Left colon (tissue), 2 donors: ENCODE data around the gene TGFBR2. TPM values are rescaled to one million over a fixed set of nuclear protein-coding genes. Genes with fewer than 3 reads are reported as not detected.
A peak's percentile ranks its signal among the peaks of the same experiment; 100 is the strongest.

Experiments
- ATAC-seq: fragments of 200-7000 bp; cut with Tn5 transposase; one replicate; pipeline ENCODE4 v1.9.1; 2020; ENCODE audit warnings: mild to moderate bottlenecking, moderate library complexity
- DNase-seq, 2 donors: peaks; one replicate each; pipeline ENCODE4 v3.0.0-alpha.2; 2020
- intact Hi-C, 2 donors: fragments of 100-400 bp; cut with DNase I in 1 of 2; cut with micrococcal nuclease in 1 of 2; formaldehyde crosslinking; loops; one replicate each; pipeline versions ENCODE4 v1.11.2 to v1.14.0; 2022; cut with DNase I, micrococcal nuclease
- long read RNA-seq: library from polyadenylated mRNA; unstranded; transcript quantifications from one replicate; pipeline ENCODE4 v2.0.0, GENCODE V29; 2021
- total RNA-seq, 2 donors: library from RNA; stranded (reverse); fragmentation: NEBNext Ultra II Directional; extraction: Animal tissue kit (Norgen Biotek cat#: 25700); gene quantifications; one replicate each; pipeline ENCODE4 v1.2.1, GENCODE V29; 2021
- donor health status: DM: no; HTN: no; CAD: no.
- donor health status: DM: yes; HTN: yes; CAD: no.

TGFBR2 gene
- total RNA-seq, result 10 to 100 TPM; 43.0 to 57.6 TPM
- long read RNA-seq, full-length matches to known transcripts, result 21 of 50 reads
- long read RNA-seq, partial matches to known transcripts, result 27 of 50 reads
- long read RNA-seq, other reads (novel, unspliced or antisense), result 2 of 50 reads

- intact Hi-C loops, result no loop called here
- DNase-seq (peak; percentile 91 to 96), ATAC-seq (peak; percentile 92)
Observed at GRCh38 chr3:30606301-30607031, at the start of gene TGFBR2. TGFBR2 (plus strand) TSS chr3:30606601; CDS start chr3:30606884, 283 bp downstream.

- intact Hi-C loops, result no loop called here
- ATAC-seq, result no peak
- no peak for DNase-seq
Observed at GRCh38 chr3:30557746-30558303, 48.6 kb upstream of the TGFBR2 start.

DNA sequence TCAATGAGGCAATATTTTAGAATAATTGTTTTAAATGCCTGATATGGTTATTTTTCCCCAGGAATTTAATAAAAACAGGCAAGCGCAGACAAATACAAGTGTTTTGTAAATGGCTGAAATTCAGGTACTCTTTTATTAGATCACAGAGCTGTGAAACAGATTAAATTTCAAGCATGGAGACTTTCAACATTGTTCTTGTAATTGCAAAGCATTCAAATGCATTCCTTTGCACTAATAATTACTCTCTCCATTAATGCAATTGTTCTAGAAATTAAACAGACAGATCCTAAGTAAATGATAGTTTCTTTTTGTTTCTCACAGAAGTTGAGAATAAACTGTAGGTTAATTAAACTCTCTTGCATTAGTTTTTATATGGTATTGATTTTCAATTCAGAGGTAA lies 42.4 kb upstream of the TGFBR2 start:
- no peak for DNase-seq
- no peak for ATAC-seq
- intact Hi-C loops, result no loop called here

DNA sequence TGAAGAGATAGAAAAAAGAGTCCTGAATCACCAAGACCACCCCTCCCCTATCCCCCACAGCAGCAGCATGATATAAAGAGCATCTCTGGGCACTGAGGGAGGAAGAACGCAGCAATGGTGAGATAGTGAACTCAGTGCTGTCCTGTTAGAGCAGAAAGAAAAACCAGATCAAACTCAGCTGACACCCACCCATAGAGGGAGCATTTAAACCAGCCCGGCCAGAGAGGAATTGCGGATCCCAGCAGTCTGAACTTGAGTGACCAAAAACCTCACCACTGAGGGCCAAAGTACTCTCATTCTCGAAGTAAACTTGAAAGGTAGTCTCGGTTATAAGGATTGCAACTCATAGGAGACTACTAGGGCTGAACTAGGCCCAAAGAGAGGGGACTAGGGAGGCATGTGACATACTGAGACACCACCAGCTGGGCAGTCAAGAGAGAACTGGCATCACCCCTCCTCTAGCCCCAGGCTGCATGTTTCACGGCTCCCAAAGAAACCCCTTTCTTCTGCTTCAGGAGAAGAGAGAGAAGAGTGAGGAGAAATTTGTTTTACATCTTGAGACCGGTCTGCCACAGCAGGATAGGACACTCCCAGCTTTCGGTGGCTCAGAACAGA lies 39.2 kb upstream of the TGFBR2 start:
- intact Hi-C loops, result no loop called here
- no peak for DNase-seq
- ATAC-seq, result no peak

- ATAC-seq (no peak), DNase-seq (no peak)
- intact Hi-C loops, result no loop called here
Observed at GRCh38 chr3:30576946-30577345, 29.5 kb upstream of the TGFBR2 start.

- intact Hi-C loops, result no loop called here
- ATAC-seq (no peak), DNase-seq (no peak)
Observed at GRCh38 chr3:30577788-30578187, 28.6 kb upstream of the TGFBR2 start.

DNA sequence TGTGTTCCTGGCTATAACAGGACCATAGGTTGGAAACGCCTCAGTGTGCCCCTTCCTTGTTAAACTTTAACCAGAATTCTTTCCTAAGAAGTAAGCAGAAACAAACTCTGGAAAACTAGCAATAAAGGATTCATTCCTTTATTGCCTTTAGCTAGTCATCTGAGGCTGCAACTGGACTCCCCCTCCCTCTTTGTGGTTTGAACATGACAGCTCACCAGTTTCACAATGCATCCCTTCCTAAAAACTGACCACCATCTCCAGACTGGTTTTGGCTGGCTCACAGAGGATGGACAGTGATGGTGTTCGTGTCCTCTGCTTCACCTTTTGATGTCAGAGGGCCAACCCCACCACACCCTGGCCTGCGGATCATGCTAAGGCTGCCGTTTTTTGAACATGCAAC lies 27.9 kb upstream of the TGFBR2 start:
- DNase-seq (peak; percentile 38 to 66), ATAC-seq (peak; percentile 97)
- intact Hi-C loops, result no loop called here

- DNase-seq (no peak), ATAC-seq (no peak)
- intact Hi-C loops, result no loop called here
Observed at GRCh38 chr3:30578986-30579579, 27.3 kb upstream of the TGFBR2 start.

GRCh38 chr3:30581067-30581585 lies 25.3 kb upstream of the TGFBR2 start:
- ATAC-seq (no peak), DNase-seq (no peak)
- intact Hi-C loops, result no loop called here

DNA sequence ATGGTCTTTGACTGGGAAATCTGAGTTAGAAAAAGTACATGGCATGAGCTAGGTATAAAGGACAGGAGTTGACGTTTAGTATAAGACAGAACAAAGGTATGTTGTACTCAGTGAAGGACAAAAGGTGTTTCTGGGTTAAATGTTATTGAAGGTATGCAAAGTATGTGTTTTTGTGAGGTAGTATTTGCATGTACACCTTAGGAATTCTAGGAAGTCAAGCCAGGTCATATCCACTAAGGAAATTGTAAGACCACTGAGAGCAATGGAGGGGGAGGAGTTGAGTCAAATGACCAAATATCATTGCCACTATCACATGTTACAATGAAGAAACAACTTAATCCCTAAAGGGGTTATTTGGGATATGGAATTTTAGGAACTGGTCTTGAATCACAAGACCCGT lies 24.4 kb upstream of the TGFBR2 start:
- ATAC-seq, result no peak
- intact Hi-C loops, result no loop called here
- DNase-seq, result no peak

- ATAC-seq, result peak; percentile 73
Observed at GRCh38 chr3:30583973-30584372, 22.4 kb upstream of the TGFBR2 start.

DNA sequence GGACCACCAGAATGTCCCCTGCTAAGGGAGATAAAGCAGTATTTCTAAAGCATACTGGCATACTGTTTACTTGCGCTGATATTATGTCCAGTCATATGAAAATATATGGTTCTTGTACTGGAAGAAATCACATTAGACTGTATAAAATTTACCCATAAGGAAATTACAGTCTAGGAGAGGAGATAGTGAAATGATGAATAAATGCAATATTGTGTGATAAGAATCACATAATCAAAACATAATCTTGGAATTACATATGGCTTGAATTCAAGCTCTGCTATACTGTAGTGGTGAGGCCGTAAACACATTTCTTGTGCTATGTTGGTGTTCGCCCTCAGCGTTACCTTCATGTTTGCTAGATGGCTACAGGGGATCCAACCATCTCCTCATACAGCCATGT lies 20.7 kb upstream of the TGFBR2 start:
- peak; percentile 26 for ATAC-seq
- no peak for DNase-seq
- intact Hi-C loops, result no loop called here

More at GRCh38 chr3:30583973-30584372, 22.4 kb upstream of the TGFBR2 start:
- no peak for DNase-seq
- intact Hi-C loops, result no loop called here

DNA sequence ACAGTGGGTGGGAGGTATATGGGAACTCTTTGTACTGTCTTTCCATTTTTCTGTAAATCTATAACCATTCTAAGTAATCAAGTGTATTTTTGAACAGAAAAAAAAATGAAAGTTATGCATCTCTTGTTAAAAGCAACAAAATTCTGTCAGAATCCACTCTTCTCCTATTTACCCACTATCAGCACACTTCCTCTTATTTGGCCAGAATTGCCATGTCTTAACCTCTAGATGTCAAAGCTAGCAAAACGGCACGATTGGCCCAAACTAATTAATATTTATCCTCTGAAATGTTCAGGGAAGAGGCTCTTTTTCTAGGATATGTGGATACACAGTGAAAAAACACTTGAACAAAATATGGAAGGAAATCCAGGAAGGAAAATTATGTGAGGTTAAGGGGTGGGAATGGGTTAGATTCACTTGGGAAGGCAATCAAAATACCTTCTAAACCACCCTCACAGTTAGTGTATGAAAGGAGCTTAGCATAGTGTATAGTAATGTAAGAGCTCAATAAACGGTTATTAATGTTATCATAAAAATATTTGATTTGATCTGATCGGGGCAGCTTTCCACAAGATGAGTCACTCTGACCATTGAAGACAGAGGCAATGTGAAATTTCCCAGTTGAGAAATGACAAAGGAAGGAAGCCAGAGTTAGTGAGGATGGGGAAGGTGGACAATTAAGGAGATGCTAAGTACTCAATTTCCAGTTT lies 20.1 kb upstream of the TGFBR2 start:
- DNase-seq (no peak), ATAC-seq (no peak)
- intact Hi-C loops, result no loop called here

DNA sequence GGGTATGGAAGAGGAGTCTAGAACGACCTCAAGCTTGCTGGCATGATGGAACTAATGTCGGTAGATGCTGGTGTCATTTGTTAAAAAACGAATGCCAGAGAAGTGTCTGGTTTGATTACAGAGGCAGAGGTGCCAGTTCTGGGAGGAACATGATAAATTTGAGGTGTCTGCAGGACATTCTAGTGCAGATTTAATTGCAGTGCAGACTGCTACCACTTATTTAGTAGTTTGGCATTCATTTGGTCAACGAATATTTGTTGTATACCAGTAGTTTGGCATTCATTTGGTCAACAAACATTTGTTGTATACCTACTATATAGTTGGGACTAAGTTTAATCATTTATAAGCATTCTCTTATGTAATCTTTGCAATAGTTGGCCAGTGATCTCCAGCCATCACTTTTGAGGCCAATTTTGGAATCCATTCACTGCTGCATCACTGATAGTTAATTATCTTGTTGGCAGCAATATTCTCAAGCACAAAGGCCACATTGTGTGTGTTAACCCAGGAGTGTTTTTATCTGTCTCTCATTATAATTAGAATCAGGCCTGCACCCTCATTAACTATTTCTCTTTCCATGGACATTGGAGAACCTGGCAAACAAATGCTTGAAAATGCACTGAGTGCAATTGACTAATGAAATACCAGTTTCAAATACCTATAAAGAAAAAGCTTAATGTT lies 19.5 kb upstream of the TGFBR2 start:
- intact Hi-C loops, result no loop called here
- DNase-seq (no peak), ATAC-seq (no peak)

DNA sequence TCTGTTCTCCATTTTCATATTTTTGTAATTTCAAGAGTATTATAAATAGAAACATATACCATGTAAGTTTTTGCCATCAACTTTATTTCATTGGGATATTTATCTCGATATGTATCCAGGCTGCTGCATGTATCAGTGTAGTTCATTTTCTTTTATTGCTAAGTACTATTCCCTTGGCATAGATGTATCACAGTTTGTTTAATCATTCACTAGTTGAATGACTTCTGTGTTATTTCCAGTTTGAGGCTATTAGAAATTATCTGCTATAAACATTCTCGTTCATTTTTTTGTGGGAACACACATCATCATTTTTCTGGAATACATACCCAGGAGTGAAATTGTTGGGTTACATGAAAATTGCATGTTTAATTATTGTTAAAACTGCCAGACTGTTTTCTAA lies 18.5 kb upstream of the TGFBR2 start:
- DNase-seq, result no peak
- peak; percentile 79 for ATAC-seq
- intact Hi-C loops, result no loop called here

DNA sequence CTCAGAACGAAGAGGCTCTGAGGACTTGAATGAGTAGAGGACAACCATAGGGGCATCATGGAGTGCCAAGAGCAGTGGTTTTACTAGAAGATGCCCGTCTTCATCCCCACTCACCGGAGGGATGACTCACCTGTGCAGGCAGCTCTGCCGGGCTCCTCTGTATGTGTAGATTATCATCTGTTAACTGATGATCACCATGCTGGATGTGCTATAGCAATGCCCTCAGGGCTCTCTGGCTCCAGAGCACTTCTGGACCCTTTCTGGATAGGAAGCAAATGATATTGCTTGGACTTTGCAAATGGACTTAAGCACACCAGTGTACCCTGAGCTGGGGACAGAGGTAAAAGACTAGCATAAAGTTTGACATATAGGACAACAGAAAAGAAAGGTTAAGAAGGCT lies 10.2 kb upstream of the TGFBR2 start:
- intact Hi-C loops, result no loop called here
- ATAC-seq (no peak), DNase-seq (no peak)

DNA sequence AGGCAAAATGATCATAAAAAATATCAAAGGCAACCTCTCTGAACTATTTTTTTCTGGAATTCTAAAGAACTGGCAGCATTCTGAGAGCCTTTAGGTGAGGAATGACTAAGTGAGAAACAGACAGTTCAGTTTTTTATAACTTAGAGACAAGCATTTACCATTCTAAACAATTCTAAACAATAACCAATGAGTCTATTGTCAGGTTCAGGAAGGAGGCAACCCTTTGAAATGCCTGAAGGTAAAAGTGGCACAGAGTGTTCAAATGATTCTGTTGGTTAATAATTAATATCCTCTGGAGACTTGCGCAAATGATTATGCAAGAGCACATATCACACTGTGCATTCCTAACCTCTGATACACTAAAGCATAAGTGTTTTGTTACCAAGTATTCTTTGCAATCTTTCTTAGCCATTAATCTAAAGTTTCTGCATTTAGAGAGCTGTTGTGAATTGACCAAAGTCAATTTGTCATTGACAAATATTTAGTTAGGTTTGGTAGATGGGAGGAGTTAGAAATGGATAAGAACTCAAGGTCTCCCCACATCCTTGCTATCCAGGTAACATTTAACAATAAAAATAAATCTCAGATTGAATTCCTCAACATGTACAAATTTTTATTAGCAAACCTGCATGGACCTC lies 9.2 kb upstream of the TGFBR2 start:
- ATAC-seq (peak; percentile 99), DNase-seq (no peak)
- intact Hi-C loops, result no loop called here

DNA sequence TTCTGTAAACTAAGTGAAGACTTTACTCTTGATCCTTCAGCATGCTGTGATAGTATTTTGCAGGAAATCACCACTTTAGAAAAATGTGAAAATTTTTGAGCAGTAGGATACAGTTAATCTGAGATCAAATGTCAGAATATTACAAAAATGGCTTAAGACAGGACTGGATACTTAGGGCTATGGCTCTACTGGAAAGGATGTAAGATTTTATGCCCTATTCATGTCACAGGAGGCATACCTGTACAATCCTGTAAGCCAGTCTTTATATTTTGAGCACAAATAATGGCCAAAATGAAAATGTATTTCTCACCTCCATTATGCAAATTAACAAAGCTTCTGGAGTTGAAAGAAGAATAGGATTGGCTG lies 8.6 kb upstream of the TGFBR2 start:
- intact Hi-C loops, result no loop called here
- ATAC-seq, result no peak

More for the DNA sequence above, 8.6 kb upstream of the TGFBR2 start:
- DNase-seq, result no peak
